A172 (cell line): ENCODE data around the gene SORCS2. TPM values are rescaled to one million over a fixed set of nuclear protein-coding genes. Genes with fewer than 3 reads are reported as not detected.
A peak's percentile ranks its signal among the peaks of the same experiment; 100 is the strongest.

ENCODE experiments used
- DNase-seq: peaks from one replicate; pipeline ENCODE4 v3.0.0-alpha.2; 2015; ENCODE audit warnings: low spot score
- total RNA-seq: library from RNA; depleted of rRNA; stranded (reverse); fragments of >200 nt; shearing (Covaris generic); gene quantifications from 2 replicates; pipeline ENCODE4 v1.2.3, GENCODE V29; 2014

The SORCS2 gene
- total RNA-seq, 1 experiment from 2014 or later: 0.78 TPM

DNA sequence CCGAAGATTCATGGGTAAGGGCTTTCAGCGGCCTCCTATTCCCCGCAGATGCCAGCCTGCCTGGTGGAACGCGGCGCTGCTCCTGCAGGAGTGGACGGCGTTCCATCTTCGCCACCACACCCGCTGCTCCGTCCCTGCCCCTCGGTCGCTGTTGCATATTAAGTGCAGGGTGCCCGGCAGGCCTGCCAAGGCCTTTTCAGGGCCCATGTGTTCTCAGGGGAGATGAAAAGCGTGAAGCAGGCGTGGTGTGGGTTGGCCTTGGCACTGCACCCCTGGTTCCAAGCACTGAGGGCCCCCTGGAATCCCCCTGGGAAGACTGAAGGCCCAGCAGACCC lies 52.0 kb downstream of the SORCS2 start:
- no peak for DNase-seq

- no peak for DNase-seq
Observed at GRCh38 chr4:7244751-7245320, 52.5 kb downstream of the SORCS2 start.

GRCh38 chr4:7247521-7247920 lies 55.2 kb downstream of the SORCS2 start:
- DNase-seq: no peak

DNA sequence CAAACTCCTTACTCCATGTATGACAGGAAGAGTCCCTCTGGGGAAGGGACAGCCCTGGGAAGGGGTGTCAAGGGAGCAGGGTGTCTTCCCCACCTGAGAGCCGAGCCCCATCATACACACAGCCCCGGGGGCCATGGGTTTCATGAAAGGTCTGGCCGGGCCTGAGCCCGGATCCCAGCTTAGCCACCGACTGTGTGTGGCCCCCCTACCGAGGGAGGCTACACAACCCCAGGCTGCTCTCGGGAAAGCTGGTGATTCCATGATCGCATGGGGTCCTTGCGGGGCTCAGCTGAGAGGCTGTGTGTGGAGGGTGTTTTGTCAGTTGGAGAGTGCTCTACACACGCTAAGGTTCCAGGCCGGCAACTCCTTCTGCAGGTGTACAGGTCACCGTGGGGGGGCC lies 55.6 kb downstream of the SORCS2 start:
- DNase-seq: no peak

DNA sequence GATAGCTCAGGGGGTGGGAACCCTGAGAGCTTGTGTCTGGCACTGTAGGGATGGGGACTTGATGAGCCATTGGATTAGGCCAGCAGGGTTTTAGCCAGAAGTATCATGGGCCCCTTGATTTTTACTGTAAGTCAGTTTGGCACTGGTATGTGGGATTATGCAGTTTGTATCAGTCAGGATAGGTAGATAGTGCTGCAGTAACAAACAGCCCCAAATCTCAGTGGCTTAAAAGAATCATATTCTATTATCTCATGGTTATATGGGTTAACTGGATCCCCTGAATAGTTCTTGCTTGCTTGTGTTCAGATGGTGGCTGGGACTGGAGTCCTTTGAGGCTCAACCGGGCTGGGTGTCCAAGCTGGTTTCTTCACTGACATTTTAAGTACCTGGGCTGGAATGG lies 56.5 kb downstream of the SORCS2 start:
- DNase-seq: no peak

GRCh38 chr4:7251321-7251720 lies 59.0 kb downstream of the SORCS2 start:
- no peak for DNase-seq

DNA sequence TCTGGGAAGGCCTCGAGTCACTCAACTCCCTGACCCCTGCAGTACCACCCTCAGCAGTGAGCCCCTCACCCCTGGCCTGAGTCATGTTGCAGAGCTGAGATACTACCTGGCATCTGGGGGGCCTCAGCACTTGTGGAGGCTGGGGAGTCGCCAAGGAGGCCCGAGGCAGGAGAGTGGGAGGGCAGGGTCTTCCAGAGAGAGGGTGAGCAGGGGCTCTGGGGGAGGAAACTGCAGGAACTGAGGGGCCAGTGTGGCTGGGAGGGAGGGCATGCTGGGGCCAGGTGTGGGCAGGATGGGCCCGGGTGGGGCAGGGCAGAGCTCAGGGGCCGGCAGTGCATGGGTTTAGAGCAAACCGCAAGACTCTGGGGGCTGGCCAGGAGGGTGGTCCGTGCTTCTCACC lies 59.7 kb downstream of the SORCS2 start:
- no peak for DNase-seq

GRCh38 chr4:7252510-7253340 lies 60.4 kb downstream of the SORCS2 start:
- DNase-seq: no peak

DNA sequence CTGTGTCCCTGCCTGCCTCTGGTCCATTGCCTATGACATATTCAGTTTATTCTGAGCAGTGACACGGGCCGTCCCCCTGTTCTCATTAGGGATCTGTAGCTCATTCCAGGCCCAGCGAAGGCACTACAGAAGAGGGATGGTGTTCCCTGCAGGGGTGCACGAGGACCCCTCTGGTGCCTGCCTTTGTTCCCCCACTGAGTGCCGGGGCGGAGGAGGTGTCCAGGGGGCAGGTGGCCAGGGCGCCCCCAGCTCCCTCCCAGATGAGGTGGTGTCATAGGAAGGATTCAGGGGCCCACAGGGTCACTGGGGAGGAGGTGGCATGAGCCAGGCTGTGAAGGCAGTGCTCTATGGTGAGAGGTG lies 61.0 kb downstream of the SORCS2 start:
- DNase-seq: no peak

GRCh38 chr4:7253837-7254236 lies 61.5 kb downstream of the SORCS2 start:
- no peak for DNase-seq

GRCh38 chr4:7254736-7255487 lies 62.6 kb downstream of the SORCS2 start:
- DNase-seq: no peak

GRCh38 chr4:7255488-7255881 lies 63.1 kb downstream of the SORCS2 start:
- DNase-seq: no peak

DNA sequence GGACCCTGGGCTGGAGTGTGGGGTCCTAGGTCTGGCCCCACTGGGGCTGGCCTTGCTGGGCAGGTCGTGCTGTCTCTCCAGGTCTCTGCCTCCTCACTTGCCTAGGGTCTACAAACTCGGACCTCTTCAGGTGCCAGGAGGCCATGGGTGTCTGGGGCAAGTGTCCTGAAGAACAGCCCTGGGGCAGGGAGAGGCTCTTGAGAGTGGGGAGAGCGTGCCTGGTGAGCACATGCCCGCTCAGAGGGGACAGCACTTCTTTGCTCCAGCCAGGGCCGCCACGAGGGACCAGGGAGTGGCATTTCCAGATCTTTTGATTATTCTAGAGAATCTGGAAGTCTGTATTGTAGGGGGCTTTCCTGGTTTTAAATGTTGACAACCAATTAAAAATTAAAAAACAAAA lies 63.7 kb downstream of the SORCS2 start:
- DNase-seq: no peak

GRCh38 chr4:7256984-7257810 lies 64.9 kb downstream of the SORCS2 start:
- DNase-seq: peak; percentile 22

DNA sequence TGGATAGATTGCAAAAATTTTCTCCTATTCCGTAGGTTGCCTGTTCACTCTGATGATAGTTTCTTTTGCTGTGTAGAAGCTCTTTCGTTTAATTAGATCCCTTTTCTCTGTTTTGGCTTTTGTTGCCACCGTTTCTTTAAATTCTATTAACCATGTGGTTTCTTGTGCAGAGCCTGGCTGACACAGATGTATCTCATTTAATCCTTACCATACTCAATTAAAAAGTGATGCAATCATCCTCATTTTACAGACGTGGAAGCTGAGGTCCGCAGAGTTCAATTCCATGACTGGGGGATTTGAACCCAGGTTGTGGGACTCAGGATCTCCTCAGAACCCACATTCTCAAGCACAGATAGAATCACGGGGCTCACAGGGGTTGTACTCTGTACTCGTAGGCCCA lies 66.7 kb downstream of the SORCS2 start:
- DNase-seq: no peak

GRCh38 chr4:7260569-7260968 lies 68.2 kb downstream of the SORCS2 start:
- DNase-seq: no peak

GRCh38 chr4:7261087-7261486 lies 68.7 kb downstream of the SORCS2 start:
- DNase-seq: no peak

DNA sequence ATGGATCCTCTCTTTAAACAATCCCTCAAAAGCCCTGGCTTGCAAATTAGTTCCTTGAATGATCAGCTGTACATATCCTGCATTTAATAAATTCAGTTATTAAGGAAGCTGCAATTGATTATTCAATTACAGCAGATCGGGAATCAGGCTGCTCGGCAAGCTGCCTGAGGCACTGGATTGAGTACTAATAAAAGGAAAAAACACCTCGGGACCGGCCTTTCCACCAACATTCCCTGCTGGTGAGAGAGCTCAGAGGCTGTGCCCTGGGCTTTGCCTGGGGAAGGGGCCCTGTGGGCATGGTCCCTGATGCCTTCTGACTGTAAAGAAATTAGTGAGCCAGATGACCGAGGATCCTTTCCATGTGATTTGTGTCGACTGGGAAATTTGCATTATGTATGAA lies 69.2 kb downstream of the SORCS2 start:
- no peak for DNase-seq

DNA sequence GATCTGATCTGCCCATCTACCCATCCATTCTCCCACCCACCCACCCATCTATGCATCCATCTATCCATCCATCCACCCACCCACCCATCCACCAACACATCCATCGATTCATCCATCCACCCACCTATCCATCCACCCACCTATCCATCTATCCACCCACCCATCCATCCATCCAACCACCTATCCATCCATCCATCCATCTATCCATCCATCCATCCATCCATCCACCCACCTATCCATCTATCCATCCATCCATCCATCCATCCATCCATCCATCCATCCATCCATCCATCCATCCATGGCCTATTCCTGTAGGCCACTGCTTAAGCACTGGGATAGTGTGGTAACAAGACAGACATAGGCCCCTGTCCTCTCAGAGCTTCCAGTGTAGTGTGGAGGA lies 69.8 kb downstream of the SORCS2 start:
- no peak for DNase-seq

GRCh38 chr4:7263166-7263565 lies 70.8 kb downstream of the SORCS2 start:
- DNase-seq: peak; percentile 17

- DNase-seq: no peak
Observed at GRCh38 chr4:7264694-7265093, 72.4 kb downstream of the SORCS2 start.
